Measurements from ENCODE around the gene GGA2.

GGA2 gene

DNA sequence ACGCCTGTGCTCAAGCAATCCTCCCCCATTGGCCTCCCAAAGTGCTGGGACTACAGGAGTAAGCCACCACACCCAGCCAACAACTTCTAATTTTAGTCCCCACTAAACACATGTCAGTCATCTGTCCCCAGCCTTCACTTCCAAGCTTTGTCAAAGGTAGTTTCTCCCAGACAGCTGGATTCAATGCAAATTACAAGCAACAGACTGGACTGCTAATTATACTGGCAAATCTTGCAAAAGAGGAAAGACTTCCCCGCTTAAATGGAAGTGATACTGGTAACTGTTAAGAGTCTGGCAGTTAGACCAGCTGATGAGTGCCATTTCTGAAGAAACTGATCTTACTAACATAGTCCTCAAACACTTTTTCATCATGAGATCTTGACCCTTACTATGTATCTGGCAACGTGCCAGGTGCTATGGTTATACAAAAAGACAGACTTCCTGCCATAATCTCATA, 8.2 kb upstream of the GGA2 start:
- Histone ChIP-seq H3K27me3 (ENCODE audit: insufficient read depth, low read depth) (no peaks in the 10 kb centered on the region), H3K79me2 (ENCODE audit: insufficient read depth, low read depth) (no peaks in the 10 kb centered on the region), H3K4me3 (IDR thresholded peaks at IDR 0.05; ENCODE audit: insufficient read depth, low read depth, low read length) (no peak overlapping the region), H4K20me1 (ENCODE audit: insufficient read depth) (no peaks in the 10 kb centered on the region), H3K4me1 (ENCODE audit: low read depth, poor library complexity, severe bottlenecking) (peaks cover 52% of the 10 kb centered on the region), H3K9ac (no peak overlapping the region), H3K27ac (no peak overlapping the region), H2AFZ (ENCODE audit: low read depth) (no peak overlapping the region), H3K36me3 (ENCODE audit: insufficient read depth) (no peaks in the 10 kb centered on the region; the same call in none of the 2 replicates), H3K4me2 (no peak overlapping the region)
- TF ChIP-seq, protein P1, sequence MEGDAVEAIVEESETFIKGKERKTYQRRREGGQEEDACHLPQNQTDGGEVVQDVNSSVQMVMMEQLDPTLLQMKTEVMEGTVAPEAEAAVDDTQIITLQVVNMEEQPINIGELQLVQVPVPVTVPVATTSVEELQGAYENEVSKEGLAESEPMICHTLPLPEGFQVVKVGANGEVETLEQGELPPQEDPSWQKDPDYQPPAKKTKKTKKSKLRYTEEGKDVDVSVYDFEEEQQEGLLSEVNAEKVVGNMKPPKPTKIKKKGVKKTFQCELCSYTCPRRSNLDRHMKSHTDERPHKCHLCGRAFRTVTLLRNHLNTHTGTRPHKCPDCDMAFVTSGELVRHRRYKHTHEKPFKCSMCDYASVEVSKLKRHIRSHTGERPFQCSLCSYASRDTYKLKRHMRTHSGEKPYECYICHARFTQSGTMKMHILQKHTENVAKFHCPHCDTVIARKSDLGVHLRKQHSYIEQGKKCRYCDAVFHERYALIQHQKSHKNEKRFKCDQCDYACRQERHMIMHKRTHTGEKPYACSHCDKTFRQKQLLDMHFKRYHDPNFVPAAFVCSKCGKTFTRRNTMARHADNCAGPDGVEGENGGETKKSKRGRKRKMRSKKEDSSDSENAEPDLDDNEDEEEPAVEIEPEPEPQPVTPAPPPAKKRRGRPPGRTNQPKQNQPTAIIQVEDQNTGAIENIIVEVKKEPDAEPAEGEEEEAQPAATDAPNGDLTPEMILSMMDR (conservative IDR thresholded peaks at IDR 0.05; ENCODE audit: low read depth, low read length): no peak

DNA sequence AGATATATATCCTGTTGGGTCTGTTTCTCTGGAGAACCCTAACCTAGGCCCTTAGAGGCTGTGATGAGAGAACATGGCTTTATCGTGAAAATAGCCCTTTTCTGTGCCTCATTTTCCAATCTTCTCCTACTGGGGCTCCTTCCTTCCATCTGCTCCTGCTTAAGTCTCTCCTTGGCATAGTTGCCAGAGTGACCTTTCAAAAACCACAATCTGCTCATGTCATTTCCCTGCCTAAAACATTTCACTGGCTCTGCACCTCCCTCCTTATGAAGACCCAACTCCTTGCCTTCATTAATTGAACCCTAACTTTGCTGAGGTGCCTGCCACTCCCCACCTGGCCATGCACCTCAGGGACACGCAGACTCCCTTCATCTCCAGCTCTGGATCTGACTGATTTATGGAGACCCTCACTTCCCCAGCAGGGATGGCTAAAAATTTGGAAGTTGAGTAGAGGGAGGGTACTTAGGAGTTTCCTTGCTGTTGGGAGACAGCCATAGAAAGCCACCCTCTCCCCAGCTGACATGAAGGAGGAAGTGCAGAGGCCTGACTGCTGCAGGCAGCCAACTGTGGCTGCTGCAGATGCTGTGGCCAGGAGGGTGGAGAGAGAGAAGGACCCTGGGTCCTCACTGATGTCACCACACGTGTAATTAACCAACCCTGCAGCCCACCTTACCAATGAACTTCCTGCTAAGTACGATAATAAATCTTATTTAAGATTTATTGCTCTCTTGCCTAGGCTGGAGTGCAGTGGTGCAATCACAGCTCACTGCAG, 6.3 kb upstream of the GGA2 start:
- Histone ChIP-seq H3K27me3 (ENCODE audit: insufficient read depth, low read depth) (no peaks in the 10 kb centered on the region), H3K4me1 (ENCODE audit: low read depth, poor library complexity, severe bottlenecking) (peaks cover 54% of the 10 kb centered on the region), H2AFZ (ENCODE audit: low read depth) (no peak overlapping the region), H3K79me2 (ENCODE audit: insufficient read depth, low read depth) (no peaks in the 10 kb centered on the region), H3K36me3 (ENCODE audit: insufficient read depth) (no peaks in the 10 kb centered on the region; the same call in 1 of the 2 replicates), H3K4me2 (peak overlapping the region; percentile 47; the same call in 1 of the 2 replicates), H3K4me3 (IDR thresholded peaks at IDR 0.05; ENCODE audit: insufficient read depth, low read depth, low read length) (no peak overlapping the region), H4K20me1 (ENCODE audit: insufficient read depth) (no peaks in the 10 kb centered on the region), H3K27ac (no peak overlapping the region), H3K9ac (no peak overlapping the region)
- TF ChIP-seq, protein P1 (conservative IDR thresholded peaks at IDR 0.05; ENCODE audit: low read depth, low read length): no peak

DNA sequence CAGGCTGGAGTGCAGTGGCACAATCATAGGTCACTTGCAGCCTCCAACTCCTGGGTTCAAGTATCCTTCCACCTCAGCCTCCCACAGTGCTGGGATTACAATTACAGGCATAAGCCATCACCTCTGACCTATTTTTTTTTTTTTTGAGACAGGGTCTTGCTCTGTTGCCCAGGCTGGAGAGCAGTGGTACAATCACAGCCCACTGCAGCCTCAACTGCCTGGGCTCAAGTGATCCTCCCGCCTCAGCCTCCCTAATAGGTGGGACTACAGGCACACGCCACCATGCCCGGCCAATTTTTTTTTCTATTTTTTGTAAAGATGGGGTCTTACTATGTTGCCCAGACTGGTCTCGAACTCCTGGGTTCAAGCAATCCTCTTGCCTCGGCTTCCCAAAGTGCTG, 5.6 kb upstream of the GGA2 start:
- Histone ChIP-seq H3K4me2 (peak overlapping the region; percentile 47), H3K36me3 (ENCODE audit: insufficient read depth) (no peaks in the 10 kb centered on the region; the same call in 1 of the 2 replicates), H2AFZ (ENCODE audit: low read depth) (no peak overlapping the region), H3K27me3 (ENCODE audit: insufficient read depth, low read depth) (no peaks in the 10 kb centered on the region), H4K20me1 (ENCODE audit: insufficient read depth) (no peaks in the 10 kb centered on the region), H3K4me1 (ENCODE audit: low read depth, poor library complexity, severe bottlenecking) (peaks cover 54% of the 10 kb centered on the region), H3K9ac (no peak overlapping the region), H3K4me3 (IDR thresholded peaks at IDR 0.05; ENCODE audit: insufficient read depth, low read depth, low read length) (no peak overlapping the region), H3K79me2 (ENCODE audit: insufficient read depth, low read depth) (no peaks in the 10 kb centered on the region), H3K27ac (peak overlapping the region; percentile 48; the same call in 1 of the 2 replicates)
- TF ChIP-seq, protein P1 (conservative IDR thresholded peaks at IDR 0.05; ENCODE audit: low read depth, low read length): no peak

DNA sequence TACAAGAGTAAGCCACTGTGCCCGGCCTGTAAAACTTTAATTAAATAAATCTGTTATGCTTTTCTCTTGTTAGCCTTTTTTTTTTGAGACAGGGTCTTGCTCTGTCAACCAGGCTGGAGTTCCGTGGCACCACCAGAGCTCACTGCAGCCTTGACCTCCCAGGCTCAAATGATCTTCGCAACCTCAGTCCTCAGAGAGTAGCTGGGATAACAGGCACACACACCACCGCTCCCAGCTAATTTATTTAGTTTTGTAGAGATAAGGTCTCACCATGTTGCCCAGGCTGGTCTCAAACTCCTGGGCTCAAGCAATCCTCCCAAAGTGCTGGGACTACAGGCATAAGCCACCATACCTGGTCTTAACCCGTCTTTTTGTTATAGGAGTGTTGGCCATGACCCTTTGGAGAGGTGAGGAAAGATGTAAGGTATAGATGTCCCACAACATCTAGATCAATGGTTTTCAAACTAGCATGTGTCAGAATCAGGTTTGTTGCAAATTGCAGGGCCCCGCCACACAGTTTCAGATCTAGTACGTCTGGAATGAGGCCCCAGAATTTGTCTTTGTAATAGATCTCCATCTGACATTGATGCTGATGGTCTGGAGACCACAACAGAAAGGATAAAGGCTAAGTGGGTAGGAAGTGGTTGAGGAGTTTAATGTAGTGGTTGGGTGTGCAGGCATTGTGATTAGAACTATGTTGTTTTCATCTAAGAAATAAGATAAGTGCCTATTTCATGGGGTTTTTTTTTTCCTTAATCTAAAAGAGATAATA, 4.3 kb upstream of the GGA2 start:
- Histone ChIP-seq H3K27me3 (ENCODE audit: insufficient read depth, low read depth) (no peaks in the 10 kb centered on the region), H3K4me3 (IDR thresholded peaks at IDR 0.05; ENCODE audit: insufficient read depth, low read depth, low read length) (no peak overlapping the region), H3K4me1 (ENCODE audit: low read depth, poor library complexity, severe bottlenecking) (peaks cover 55% of the 10 kb centered on the region), H3K79me2 (ENCODE audit: insufficient read depth, low read depth) (peaks cover 3% of the 10 kb centered on the region), H2AFZ (ENCODE audit: low read depth) (no peak overlapping the region), H3K9ac (no peak overlapping the region), H3K27ac (peak overlapping the region; percentile 29; the same call in 1 of the 2 replicates), H3K36me3 (ENCODE audit: insufficient read depth) (no peaks in the 10 kb centered on the region; the same call in 1 of the 2 replicates), H4K20me1 (ENCODE audit: insufficient read depth) (no peaks in the 10 kb centered on the region), H3K4me2 (peak overlapping the region; percentile 47)
- TF ChIP-seq, protein P1 (conservative IDR thresholded peaks at IDR 0.05; ENCODE audit: low read depth, low read length): no peak

Measured in KMS-11 (cell line).